Stimulated activated naive CD8-positive, alpha-beta T cell treated with anti-CD3 and anti-CD28 coated beads, Interleukin-15, Interleukin-2, amounts not matched to agents 100 U/mL and 50 U/mL, for 24 hours (primary cell): ENCODE data around the gene NQO1.
"Not testable (repeated sequence)": the region's sequence is repeated elsewhere in the genome, so short reads cannot be mapped to it uniquely, and the experiment has no call there.

Experiments
- ATAC-seq: fragments of 150-1000 bp; cut with Tn5 transposase; one replicate; pipeline ENCODE4 v1.10.0; 2021
- DNase-seq: peaks from one replicate; pipeline ENCODE4 v3.0.0; 2021

The NQO1 gene

DNA sequence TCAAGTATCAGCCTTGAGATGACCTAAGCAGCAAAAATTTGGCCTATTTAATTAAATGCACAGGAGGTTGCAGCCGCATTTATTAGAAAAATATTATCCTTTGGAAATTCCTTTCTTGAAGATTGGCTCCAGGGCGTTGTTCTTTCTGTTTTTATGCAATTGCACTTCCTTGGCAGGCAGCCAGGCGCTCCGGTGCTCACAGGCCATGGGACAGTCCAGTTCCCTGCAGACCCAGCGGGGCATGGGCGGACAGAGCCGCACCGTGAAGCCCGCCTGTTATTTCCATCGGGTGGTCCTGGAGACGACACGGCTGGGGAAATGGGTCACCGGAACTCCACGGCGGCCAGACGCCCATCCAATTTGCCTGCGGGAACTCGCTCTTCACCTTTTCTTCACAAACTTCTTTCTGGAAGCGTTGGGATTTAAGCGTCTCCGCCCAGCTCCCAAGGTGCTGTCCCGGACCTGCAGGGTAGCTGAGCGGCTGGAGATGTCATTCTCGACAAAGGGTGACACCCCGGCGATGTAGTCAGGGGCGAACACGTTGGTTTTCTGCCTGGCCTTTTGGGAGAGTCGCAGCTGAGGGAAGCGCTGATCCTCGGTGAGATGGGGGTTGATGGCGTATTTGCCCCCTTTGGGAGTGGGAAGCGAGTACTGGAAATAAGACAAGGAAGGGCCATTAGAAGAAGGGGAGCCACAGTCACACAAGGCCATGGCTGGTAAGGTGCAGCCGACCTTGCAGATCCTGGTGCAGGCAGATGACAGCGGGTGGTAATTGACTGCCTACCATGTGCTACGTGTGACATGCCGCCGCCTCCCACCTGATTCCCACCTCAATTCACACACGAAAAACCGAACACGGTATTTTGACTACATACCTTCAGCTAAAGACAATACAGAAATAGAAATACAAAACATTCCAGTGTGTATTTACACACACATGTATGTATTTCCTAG lies 15.9 kb upstream of the NQO1 start:
- ATAC-seq (no peak), DNase-seq (no peak)

DNA sequence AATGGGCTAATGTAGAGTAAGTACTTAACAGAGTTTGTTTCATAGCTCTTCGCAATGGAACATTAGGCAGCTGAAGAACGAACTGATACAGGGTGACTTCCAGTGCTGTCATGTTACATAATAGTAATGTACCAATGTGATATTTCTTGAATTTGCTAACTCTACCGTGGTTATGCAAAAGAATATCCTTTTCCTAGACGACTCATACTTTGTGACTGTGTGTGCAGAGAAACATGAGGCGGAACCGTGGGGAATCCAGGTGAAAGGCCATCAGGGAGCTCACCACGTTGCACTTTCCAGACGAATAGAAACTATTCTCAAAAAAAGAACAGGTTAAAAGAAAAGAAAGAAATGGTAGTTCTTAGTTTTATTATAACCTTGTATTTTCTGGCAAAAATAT lies 15.2 kb upstream of the NQO1 start:
- DNase-seq (no peak), ATAC-seq (no peak)

DNA sequence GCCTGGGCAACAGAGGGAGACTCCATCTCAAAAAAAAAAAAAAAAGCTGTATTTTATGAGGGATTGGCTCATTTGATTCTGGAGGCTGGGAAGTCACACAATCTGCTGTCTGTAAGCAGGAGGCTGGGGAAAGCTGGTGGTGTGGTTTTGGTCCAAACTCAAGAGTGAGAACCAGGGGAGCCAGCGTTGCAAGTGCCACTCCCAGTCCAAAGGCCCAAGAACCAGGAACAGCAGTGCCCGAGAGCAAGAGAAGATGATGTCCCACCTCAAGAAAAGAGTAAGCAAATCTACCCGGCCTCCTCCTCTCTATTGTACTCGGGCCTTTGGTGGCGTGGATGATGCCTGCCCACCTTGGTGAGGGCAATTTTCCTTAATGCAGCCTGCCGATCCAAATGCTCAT lies 5.7 kb upstream of the NQO1 start:
- ATAC-seq (no peak), DNase-seq (no peak)

DNA sequence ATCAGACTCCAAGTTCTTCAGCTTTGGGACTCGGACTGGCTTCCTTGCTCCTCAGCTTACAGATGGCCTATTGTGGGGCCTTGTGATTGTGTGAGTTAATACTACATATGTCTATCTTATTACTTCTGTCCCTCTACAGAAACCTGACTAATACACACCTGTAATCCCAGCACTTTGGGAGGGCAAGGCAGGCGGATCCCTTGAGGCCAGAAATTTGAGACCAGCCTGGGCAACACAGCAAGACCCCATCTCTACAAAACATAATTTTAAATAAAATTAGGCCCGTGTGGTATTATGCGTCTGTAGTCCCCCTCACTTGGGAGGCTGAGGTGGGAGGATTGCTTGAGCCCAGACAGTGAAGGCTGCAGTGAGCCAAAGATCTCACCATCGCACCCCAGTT lies 4.9 kb upstream of the NQO1 start:
- not testable (repeated sequence) for ATAC-seq, DNase-seq

DNA sequence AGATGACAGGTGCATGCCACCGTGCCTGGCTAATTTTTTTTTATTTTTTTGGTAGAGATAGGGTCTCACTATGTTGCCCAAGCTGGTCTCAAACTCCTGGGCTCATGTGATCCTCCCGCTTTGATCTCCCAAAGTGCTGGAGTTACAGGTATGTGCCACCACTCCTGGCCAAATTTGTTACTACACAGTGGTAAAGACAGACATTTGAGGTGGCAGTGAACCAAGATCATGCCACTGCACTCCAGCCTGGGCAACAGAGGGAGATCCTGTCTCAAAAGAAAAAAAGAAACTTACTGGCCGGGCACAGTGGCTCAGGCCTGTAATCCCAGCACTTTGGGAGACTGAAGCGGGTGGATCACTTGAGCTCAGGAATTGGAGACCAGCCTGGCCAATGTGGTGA lies 2.7 kb upstream of the NQO1 start:
- not testable (repeated sequence) for ATAC-seq, DNase-seq

DNA sequence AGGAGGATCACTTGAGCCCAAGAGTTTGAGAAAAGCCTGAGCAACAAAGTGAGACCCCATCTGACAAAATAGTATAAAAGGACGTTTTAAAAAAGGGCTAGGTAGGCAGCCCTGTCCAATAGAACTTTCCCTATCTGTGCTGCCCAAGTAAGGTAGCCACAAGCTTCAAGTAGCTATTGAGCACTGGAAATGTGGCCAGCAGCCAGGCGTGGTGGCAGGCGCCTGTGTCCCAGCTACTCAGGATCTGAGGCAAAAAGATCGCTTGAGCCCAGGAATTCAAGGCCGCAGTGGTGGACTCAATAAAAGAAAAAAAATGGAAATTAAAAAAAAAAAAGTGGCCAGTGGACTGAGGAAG lies 1.5 kb upstream of the NQO1 start:
- no peak for DNase-seq
- ATAC-seq, result no peak

DNA sequence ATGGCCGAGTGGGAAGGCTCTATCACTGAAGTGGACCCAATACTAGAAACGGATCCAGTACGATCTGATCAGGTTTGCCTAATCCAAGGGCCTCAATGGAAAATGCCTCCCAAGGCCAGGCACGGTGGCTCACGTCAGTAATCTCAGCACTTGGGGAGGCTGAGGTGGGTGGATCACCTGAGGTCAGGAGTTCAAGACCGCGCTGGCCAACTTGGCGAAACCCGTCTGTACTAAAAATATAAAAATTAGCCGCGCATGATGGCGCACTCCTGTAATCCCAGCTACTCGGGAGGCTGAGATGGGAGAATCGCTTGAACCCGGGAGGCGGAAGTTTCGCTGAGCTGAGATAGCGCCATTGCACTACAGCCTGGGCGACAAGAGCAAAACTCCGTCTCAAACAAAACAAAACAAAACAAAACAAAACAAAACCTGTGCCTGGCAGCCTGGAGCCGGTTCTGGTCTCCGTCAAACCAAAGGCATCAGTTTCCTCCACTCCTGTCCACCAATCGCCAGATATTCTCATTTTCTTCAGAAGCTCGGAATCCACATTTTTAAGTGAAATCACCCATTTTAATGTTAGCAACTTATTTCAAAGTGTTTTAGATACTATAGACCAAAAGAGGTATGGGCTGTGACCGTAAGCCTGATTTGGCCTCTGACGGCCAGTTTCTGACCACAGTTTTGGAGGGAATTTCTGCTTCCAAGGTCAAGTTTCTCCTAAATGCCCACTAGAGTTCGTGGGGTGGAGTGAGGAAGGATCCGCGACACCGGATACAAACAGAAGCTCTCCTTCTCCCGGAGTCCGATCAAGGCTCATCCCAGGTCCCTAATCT lies 664 bp downstream of the NQO1 start:
- ATAC-seq (no peak), DNase-seq (no peak)

DNA sequence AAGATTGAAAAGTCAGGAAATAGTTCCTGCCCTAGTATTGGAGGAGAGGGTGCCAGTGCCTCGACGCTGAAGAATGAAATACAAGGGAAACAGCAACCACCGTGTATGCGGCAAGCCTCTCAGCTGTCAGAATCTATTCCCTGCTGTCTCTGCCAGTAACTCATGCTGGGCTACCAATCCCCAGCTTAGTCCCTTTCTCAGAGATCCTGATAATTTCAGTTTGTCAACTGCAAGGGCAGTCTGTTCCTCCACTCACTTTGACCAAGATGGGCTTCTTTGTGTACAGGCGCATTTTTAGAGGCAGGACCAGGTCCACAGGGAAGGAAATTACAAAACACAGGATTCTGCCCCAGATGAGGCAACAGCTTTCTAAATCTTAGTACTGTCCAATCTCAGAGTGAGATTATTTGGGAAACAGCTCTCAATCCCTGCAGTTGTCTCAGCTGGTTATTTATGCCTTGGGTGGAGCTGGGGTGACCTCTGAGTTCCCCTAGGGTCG lies 1.3 kb downstream of the NQO1 start:
- DNase-seq, result no peak
- no peak for ATAC-seq

DNA sequence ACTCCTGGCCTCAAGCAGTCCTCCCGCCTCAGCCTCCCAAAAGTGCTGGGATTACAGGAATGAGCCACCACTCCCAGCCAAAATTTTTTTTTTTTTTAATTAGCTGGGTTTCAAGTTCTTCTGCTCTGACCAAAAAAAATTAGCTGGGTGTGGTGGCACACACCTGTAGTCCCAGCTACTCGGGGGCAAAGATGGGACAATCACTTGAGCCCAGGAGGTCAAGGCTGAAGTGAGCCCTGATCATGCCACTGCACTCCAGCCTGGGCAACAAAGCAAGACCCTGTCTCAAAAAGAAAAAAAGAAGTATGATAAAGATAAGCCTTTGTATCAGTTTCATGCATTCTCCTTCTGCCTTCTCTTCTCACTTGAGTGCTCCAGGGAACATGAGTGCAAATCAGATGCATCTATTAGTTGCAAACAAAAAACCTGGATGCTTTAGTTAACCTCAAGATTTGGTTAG lies 1.9 kb downstream of the NQO1 start:
- DNase-seq (no peak), ATAC-seq (no peak)

DNA sequence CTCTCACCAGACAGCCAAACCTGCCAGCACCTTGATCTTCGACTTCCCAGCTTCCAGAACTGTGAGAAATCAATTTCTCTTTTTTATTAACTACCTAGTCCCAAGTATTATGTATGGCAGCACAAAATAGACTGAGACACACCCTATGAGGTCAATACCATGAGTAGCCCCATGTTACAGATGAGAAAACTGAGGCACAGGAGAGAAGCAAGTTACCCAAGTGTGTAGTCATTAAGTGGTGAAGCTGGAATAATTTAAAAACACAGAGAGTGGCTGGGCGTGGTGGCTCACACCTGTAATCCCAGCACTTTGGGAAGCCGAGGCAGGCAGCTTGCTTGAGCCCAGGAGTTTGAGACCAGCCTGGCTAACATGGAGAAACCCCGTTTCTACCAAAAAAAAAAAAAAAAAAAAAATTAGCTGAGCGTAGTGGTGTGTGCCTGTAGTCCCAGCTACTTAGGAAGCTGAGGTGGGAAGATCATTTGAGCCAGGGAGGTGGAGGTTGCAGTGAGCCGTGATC lies 4.9 kb downstream of the NQO1 start:
- DNase-seq, result no peak

DNA sequence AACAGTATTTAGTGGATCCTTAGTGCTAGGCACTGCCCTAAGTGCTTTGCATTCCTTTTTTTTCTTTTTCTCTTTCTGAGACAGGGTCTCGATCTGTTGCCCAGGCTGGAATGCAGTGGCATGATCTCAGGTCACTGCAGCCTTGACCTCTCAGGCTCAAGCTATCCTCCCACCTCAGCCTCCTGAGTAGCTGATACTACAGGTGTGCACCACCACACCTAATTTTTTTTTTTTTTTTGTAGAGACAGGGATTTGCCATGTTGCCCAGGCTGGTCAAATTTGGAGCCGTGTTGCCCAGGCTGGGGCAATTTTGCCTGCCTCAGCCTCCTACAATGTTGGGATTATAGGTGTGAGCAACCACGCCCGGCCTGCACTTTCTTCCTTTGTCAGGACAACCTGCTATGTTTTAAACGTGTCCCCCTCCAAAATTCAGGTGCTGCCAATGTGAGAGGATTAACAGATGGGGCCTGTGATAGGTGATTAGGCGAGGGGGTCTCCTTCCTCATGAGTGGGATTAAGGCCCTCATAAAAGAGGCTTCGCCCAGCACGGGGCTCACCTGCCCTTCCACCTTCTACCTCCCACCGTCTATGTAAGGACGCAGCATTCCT lies 5.4 kb downstream of the NQO1 start:
- DNase-seq, result no peak
- ATAC-seq, result no peak

More for the DNA sequence above, 4.9 kb downstream of the NQO1 start:
- no peak for ATAC-seq

DNA sequence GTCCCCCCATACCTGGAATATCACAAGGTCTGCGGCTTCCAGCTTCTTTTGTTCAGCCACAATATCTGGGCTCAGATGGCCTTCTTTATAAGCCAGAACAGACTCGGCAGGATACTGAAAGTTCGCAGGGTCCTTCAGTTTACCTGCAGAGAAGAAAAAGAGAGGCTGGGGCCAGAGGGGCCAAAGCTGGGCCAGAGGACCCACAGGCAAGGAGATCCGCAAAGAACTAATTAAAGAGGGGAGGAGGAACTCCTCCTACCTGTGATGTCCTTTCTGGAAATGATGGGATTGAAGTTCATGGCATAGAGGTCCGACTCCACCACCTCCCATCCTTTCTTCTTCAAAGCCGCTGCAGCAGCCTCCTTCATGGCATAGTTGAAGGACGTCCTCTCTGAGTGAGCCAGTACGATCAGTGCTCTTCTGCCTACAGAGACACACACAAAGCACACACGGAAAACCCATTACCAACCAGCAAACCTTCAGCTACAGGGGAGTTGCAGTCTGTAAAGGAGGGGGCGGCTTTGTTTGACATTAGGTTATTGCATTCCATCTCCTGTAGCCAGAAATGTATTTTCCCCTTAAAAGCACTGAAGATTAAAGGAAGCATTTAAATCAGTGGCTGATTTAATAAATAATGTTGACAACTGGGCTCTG lies 8.1 kb downstream of the NQO1 start:
- DNase-seq (no peak), ATAC-seq (no peak)

DNA sequence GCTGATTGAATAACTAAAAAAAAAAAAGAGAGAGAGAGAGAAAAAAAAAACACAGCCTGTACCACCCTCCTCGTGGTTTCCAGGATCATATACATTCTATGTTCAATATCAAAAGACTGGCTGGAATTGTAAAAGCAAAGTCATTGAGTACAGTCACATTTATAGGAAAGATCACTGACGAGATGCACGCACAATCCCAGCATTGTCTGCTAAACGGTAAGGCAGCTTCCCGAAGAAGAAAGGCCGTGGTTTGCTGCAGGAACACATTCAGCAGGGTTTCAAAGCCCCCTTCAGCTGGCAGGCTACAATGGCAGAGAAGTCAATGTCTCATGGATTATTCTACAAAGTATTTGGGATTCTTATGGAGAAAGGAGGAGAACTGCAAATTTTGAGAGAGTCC lies 9.3 kb downstream of the NQO1 start:
- ATAC-seq, result no peak
- no peak for DNase-seq

DNA sequence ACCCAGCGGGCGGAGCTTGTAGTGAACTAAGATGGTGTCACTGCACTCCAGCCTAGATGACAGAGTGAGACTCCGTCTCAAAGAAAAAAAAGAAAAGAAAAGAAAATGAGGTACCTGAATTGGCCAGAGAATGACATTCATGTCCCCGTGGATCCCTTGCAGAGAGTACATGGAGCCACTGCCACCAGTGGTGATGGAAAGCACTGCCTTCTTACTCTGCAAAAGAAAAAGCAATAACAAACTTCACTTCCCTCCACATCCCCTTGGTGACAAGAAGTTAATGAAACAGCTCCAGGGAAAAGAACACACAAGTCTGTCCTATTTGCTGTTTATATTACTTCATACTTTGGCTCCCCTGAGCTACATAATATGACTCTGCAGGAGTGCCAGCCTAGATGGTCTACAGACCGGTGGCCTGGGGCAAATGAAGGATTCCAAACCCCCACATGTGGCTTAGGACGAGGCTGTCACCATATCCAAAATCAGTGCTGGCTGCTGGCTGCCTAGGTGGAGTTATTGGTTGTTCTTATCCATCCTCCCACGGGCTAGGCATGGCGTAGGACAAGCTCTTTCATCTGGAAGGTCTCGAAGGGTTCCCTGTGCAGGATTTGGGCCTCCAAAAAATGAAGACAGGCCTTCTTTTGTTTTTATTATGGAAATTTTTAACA lies 13.3 kb downstream of the NQO1 start:
- no peak for ATAC-seq

DNA sequence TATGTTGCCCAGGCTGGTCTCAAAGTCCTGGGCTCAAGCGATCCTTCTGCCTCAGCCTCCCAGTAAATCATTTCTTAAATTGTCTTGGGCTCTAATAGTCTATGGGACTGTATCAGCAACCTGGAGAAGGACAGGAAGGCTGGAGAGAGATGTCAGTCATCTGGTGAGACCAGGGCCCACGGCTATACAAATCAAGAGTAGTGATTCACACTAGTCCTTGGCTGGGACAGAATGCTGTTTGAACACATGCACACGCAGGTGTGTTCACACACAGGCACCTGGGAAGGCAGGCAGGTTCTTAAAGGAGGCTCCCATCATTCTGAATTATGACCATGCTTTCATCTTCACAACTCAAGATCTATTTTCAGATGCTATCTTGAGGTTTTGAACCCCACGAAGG lies 14.1 kb downstream of the NQO1 start:
- DNase-seq (no peak), ATAC-seq (no peak)

More for the DNA sequence above, 13.3 kb downstream of the NQO1 start:
- DNase-seq, result no peak

DNA sequence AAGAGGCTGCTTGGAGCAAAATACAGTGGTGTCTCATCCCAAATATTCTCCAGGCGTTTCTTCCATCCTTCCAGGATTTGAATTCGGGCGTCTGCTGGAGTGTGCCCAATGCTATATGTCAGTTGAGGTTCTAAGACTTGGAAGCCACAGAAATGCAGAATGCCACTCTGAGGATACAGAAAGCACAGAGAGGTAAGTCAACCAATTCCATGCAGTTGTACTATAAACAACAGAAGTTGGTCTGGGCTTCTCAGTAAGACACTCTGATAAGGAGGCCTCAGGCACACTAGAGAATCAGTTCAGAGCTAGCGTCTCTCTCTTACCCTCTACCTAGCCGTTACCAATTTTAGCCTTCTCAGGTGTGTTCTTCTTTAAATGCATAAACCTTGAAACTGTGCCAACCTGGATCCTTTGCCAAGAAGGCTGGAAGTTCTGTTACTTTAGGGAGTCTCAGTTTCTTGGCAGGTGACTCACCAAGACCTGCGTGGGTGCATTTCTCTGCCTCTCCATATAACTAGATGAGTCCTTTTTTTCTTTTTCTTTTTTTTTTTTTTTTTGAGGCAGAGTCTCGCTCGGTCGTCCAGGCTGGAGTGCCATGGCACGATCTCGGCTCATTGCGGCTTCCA lies 15.1 kb downstream of the NQO1 start:
- DNase-seq (no peak), ATAC-seq (no peak)

DNA sequence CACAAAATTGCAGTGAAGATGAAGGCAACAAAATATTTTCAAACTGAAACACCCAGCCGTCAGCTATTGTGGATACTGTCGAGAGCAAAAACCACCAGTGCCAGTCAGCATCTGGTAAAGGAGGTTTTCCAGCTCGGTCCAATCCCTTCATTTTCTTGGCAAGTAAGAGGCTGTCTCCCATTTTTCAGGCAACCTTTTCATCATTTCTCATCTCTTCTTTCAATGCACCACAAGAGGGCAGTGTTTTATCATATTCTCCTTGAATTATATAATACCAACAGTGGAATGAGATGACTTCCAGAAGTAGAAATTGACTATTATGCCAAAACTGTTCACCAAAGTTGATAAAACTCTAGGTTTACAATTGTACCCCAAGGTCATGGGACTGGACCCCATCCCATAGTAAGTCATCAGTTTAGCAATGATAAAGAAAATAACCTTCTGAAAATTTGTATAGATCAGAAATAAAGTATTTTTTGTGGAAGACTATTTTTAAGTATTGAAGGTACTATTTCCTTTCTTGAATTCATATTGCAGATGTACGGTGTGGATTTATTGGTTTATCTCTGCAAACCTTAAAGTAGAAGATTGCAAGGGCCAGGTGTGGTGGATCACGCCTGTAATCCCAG lies 16.8 kb downstream of the NQO1 start:
- DNase-seq (no peak), ATAC-seq (no peak)

DNA sequence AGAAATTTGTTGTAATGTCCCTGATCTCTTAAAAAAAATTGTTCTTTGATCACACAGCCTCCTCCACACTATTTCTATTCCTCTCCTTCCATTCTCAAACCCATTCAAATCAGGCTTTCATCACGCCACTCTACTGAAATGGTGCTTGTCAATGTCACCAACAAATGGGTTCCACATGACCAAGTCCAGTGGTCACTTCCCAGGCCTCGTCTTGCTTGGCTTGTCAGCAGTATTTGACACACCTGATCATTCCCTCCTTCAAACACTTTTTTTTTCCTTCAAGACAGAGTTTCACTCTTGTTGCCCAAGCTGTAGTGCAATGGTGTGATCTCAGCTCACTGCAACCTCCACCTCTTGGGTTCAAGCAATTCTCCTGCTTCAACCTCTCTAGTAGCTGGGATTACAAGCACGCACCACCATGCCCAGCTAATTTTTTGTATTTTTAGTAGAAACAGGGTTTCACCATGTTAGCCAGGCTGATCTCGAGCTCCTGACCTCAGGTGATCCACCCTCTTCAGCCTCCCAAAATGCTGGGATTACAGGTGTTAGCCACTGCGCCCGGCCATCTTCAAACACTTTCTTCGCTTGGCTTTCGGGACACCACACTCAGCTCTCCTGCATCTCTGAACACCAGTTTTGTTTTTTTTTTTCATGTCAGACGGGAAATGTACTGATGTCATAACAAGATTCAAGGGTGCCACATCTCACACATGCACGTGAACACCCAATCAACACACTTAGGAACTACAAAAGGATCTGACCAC lies 18.3 kb downstream of the NQO1 start:
- ATAC-seq (no peak), DNase-seq (no peak)

DNA sequence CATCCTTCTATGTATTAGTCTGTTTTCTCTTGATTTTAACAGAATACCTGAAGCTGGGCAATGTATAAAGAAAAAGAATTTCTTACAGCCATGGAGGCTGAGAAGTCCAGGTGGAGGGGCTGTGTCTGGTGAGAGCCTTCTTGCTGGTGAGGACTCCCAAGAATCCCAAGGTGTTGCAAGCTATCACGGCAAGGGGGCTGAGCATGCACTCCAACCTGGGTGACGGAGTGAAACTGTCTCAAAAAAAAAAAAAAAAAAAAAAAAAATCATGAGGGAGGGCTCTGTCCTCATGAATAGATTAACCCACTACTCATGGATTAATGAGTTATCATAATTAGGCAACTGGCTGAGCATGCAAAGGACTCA lies 19.4 kb downstream of the NQO1 start:
- DNase-seq (no peak), ATAC-seq (no peak)
